ENCODE results near the gene NMRK1.

- TF ChIP-seq USF2 (IDR thresholded peaks at IDR 0.05; ENCODE audit: borderline replicate concordance, low read depth, low read length), result no peak
- TF ChIP-seq, protein P1, sequence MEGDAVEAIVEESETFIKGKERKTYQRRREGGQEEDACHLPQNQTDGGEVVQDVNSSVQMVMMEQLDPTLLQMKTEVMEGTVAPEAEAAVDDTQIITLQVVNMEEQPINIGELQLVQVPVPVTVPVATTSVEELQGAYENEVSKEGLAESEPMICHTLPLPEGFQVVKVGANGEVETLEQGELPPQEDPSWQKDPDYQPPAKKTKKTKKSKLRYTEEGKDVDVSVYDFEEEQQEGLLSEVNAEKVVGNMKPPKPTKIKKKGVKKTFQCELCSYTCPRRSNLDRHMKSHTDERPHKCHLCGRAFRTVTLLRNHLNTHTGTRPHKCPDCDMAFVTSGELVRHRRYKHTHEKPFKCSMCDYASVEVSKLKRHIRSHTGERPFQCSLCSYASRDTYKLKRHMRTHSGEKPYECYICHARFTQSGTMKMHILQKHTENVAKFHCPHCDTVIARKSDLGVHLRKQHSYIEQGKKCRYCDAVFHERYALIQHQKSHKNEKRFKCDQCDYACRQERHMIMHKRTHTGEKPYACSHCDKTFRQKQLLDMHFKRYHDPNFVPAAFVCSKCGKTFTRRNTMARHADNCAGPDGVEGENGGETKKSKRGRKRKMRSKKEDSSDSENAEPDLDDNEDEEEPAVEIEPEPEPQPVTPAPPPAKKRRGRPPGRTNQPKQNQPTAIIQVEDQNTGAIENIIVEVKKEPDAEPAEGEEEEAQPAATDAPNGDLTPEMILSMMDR (IDR thresholded peaks at IDR 0.05), result no peak
- TF ChIP-seq, protein P2, sequence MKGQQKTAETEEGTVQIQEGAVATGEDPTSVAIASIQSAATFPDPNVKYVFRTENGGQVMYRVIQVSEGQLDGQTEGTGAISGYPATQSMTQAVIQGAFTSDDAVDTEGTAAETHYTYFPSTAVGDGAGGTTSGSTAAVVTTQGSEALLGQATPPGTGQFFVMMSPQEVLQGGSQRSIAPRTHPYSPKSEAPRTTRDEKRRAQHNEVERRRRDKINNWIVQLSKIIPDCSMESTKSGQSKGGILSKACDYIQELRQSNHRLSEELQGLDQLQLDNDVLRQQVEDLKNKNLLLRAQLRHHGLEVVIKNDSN (IDR thresholded peaks at IDR 0.05; ENCODE audit: borderline replicate concordance, low read depth), result no peak
- no peak for TF ChIP-seq EP300 (IDR thresholded peaks at IDR 0.05; ENCODE audit: borderline replicate concordance in 1 of 2, low read depth in 1 of 2, low read length in 1 of 2)
- no peak for TF ChIP-seq TAF1 (IDR thresholded peaks at IDR 0.05; ENCODE audit: borderline replicate concordance, low read depth, low read length)
- TF ChIP-seq RCOR1 (IDR thresholded peaks at IDR 0.05; ENCODE audit: low read length), result no peak
- TF ChIP-seq PBX3 (IDR thresholded peaks at IDR 0.05), result no peak
- no peak for TF ChIP-seq SIN3A (IDR thresholded peaks at IDR 0.05; ENCODE audit: borderline replicate concordance, low read depth, low read length)
- TF ChIP-seq, protein P3, sequence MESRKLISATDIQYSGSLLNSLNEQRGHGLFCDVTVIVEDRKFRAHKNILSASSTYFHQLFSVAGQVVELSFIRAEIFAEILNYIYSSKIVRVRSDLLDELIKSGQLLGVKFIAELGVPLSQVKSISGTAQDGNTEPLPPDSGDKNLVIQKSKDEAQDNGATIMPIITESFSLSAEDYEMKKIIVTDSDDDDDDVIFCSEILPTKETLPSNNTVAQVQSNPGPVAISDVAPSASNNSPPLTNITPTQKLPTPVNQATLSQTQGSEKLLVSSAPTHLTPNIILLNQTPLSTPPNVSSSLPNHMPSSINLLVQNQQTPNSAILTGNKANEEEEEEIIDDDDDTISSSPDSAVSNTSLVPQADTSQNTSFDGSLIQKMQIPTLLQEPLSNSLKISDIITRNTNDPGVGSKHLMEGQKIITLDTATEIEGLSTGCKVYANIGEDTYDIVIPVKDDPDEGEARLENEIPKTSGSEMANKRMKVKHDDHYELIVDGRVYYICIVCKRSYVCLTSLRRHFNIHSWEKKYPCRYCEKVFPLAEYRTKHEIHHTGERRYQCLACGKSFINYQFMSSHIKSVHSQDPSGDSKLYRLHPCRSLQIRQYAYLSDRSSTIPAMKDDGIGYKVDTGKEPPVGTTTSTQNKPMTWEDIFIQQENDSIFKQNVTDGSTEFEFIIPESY (IDR thresholded peaks at IDR 0.05; ENCODE audit: borderline replicate concordance, low read depth), result no peak
Observed at GRCh38 chr9:75133396-75133795, 45.4 kb upstream of the NMRK1 start.
